Middle frontal gyrus (tissue), 1 donor: Measurements from ENCODE around the gene C8A.

ENCODE experiments used
- DNase-seq: peaks from one replicate; pipeline ENCODE4 v3.0.0-alpha.2; 2015; ENCODE audit warnings: low spot score; ENCODE audit errors: extremely low spot score

C8A gene

GRCh38 chr1:56965916-56966697, 111.5 kb downstream of the C8A start, which contains the start of gene C8B:
TSS of gene C8B (minus strand) at chr1:56966015. CDS start at chr1:56965948, 67 bp downstream.
- DNase-seq = no peak

- DNase-seq = no peak
These were observed 112.1 kb downstream of the C8A start for GRCh38 chr1:56966698-56966999.

GRCh38 chr1:56967355-56967754, 112.8 kb downstream of the C8A start:
- no peak for DNase-seq
